ENCODE data around the gene CLINT1.

CLINT1 gene

GRCh38 chr5:157747766-157748700, 110.9 kb downstream of the CLINT1 start:
- Mint-ChIP-seq H3K4me1 (ENCODE audit: low read depth) (peaks cover 7% of the 10 kb centered on the region), H3K36me3 (ENCODE audit: low read depth) (peaks cover 15% of the 10 kb centered on the region), H3K4me3 (no peak overlapping the region), H3K27ac (no peak overlapping the region), H3K9me3 (no peaks in the 10 kb centered on the region), H3K27me3 (peaks cover 4% of the 10 kb centered on the region)
- intact Hi-C loops (cut with micrococcal nuclease): no loop called here

GRCh38 chr5:157747173-157747740, 111.7 kb downstream of the CLINT1 start:
- no peaks in the 10 kb centered on the region for H3K9me3 Mint-ChIP-seq
- H3K27me3 Mint-ChIP-seq: peaks cover 4% of the 10 kb centered on the region
- H3K27ac Mint-ChIP-seq: no peak overlapping the region
- peaks cover 7% of the 10 kb centered on the region for H3K4me1 Mint-ChIP-seq (ENCODE audit: low read depth)
- H3K36me3 Mint-ChIP-seq (ENCODE audit: low read depth): peaks cover 7% of the 10 kb centered on the region
- no peak overlapping the region for H3K4me3 Mint-ChIP-seq
- intact Hi-C loops (cut with micrococcal nuclease): no loop called here

- H3K27ac Mint-ChIP-seq: no peak overlapping the region
- H3K4me1 Mint-ChIP-seq (ENCODE audit: low read depth): peaks cover 7% of the 10 kb centered on the region
- H3K36me3 Mint-ChIP-seq (ENCODE audit: low read depth): no peaks in the 10 kb centered on the region
- H3K4me3 Mint-ChIP-seq: no peak overlapping the region
- H3K27me3 Mint-ChIP-seq: peaks cover 4% of the 10 kb centered on the region
- H3K9me3 Mint-ChIP-seq: no peaks in the 10 kb centered on the region
- intact Hi-C loops (cut with micrococcal nuclease): no loop called here
These were observed 113.9 kb downstream of the CLINT1 start for GRCh38 chr5:157745041-157745456.

GRCh38 chr5:157744051-157745011, 114.6 kb downstream of the CLINT1 start:
- Mint-ChIP-seq H3K27ac (peak overlapping the region; percentile 64), H3K4me1 (ENCODE audit: low read depth) (peaks cover 7% of the 10 kb centered on the region), H3K4me3 (peak overlapping the region; percentile 78), H3K27me3 (peaks cover 4% of the 10 kb centered on the region), H3K9me3 (no peaks in the 10 kb centered on the region), H3K36me3 (ENCODE audit: low read depth) (peaks cover 6% of the 10 kb centered on the region)
- intact Hi-C loops (cut with micrococcal nuclease): loop anchor here (5.0 kb wide), 1 partner anchor 597 kb away; no protein-coding TSS in a partner anchor

- Mint-ChIP-seq H3K4me3 (peak within 1 kb of the TSS; percentile 78), H3K4me1 (ENCODE audit: low read depth) (peaks cover 7% of the 10 kb centered on the region), H3K9me3 (no peaks in the 10 kb centered on the region), H3K27me3 (peaks cover 4% of the 10 kb centered on the region), H3K27ac (peak within 1 kb of the TSS; percentile 64), H3K36me3 (ENCODE audit: low read depth) (peaks cover 15% of the 10 kb centered on the region)
- intact Hi-C loops (cut with micrococcal nuclease): loop anchor here (1.0 to 5.0 kb wide), 5 partner anchors 12 to 596 kb away; partner anchors contain the start of gene THG1L
These were observed 115.5 kb downstream of the CLINT1 start, which contains the start of gene LSM11 for GRCh38 chr5:157743163-157744050. LSM11 (plus strand) TSS chr5:157743712; CDS start chr5:157743751, 39 bp downstream.

- intact Hi-C loops (cut with micrococcal nuclease): loop anchor here (5.0 kb wide), 1 partner anchor 594 kb away; no protein-coding TSS in a partner anchor
- Mint-ChIP-seq H3K27ac (no peak overlapping the region), H3K27me3 (peaks cover 4% of the 10 kb centered on the region), H3K4me1 (ENCODE audit: low read depth) (peaks cover 7% of the 10 kb centered on the region), H3K36me3 (ENCODE audit: low read depth) (peaks cover 37% of the 10 kb centered on the region), H3K9me3 (no peaks in the 10 kb centered on the region), H3K4me3 (no peak overlapping the region)
These were observed 117.8 kb downstream of the CLINT1 start for GRCh38 chr5:157741131-157741530.

- Mint-ChIP-seq H3K4me1 (ENCODE audit: low read depth) (peaks cover 7% of the 10 kb centered on the region), H3K4me3 (no peak overlapping the region), H3K27ac (no peak overlapping the region), H3K36me3 (ENCODE audit: low read depth) (peaks cover 45% of the 10 kb centered on the region), H3K27me3 (peaks cover 4% of the 10 kb centered on the region), H3K9me3 (no peaks in the 10 kb centered on the region)
- intact Hi-C loops (cut with micrococcal nuclease): loop anchor here (5.0 kb wide), 1 partner anchor 593 kb away; no protein-coding TSS in a partner anchor
These were observed 118.7 kb downstream of the CLINT1 start for GRCh38 chr5:157740229-157740610.

- Mint-ChIP-seq H3K27ac (no peak overlapping the region), H3K36me3 (ENCODE audit: low read depth) (peaks cover 51% of the 10 kb centered on the region), H3K4me3 (no peak overlapping the region), H3K9me3 (no peaks in the 10 kb centered on the region), H3K27me3 (peaks cover 4% of the 10 kb centered on the region), H3K4me1 (ENCODE audit: low read depth) (peaks cover 5% of the 10 kb centered on the region)
- intact Hi-C loops (cut with micrococcal nuclease): loop anchor here (5.0 kb wide), 1 partner anchor 592 kb away; no protein-coding TSS in a partner anchor
These were observed 119.3 kb downstream of the CLINT1 start for GRCh38 chr5:157739388-157740228.

GRCh38 chr5:157735991-157736390, 123.0 kb downstream of the CLINT1 start:
- Mint-ChIP-seq H3K36me3 (ENCODE audit: low read depth) (peaks cover 85% of the 10 kb centered on the region), H3K27ac (no peak overlapping the region), H3K4me3 (no peak overlapping the region), H3K27me3 (no peaks in the 10 kb centered on the region), H3K9me3 (no peaks in the 10 kb centered on the region), H3K4me1 (ENCODE audit: low read depth) (peaks cover 16% of the 10 kb centered on the region)
- intact Hi-C loops (cut with micrococcal nuclease): no loop called here
